Glutamatergic neuron (in vitro differentiated cells): ENCODE measurements around the gene SPTBN1. TPM values are rescaled to one million over a fixed set of nuclear protein-coding genes. Genes with fewer than 3 reads are reported as not detected.

ENCODE experiments used
- DNase-seq: peaks from one replicate; pipeline ENCODE4 v3.0.0; 2022
- H3K27ac Mint-ChIP-seq: one replicate; pipeline ENCODE4 v1.8.0; 2020; ENCODE audit warnings: mild to moderate bottlenecking, mixed read lengths, inconsistent platforms; ENCODE audit not compliant: unreplicated experiment
- H3K27me3 Mint-ChIP-seq: one replicate; pipeline ENCODE4 v1.8.0; 2020; ENCODE audit warnings: mild to moderate bottlenecking, moderate library complexity, mixed read lengths, inconsistent platforms; ENCODE audit not compliant: unreplicated experiment
- H3K36me3 Mint-ChIP-seq: one replicate; pipeline ENCODE4 v1.8.0; 2020; ENCODE audit warnings: mild to moderate bottlenecking, mixed read lengths, inconsistent platforms; ENCODE audit not compliant: unreplicated experiment
- H3K4me1 Mint-ChIP-seq: one replicate; pipeline ENCODE4 v1.8.0; 2020; ENCODE audit warnings: mild to moderate bottlenecking, low read depth, mixed read lengths, inconsistent platforms; ENCODE audit not compliant: unreplicated experiment
- H3K4me3 Mint-ChIP-seq: one replicate; pipeline ENCODE4 v1.8.0; 2020; ENCODE audit warnings: mild to moderate bottlenecking, mixed read lengths, inconsistent platforms; ENCODE audit not compliant: unreplicated experiment
- H3K9me3 Mint-ChIP-seq: one replicate; pipeline ENCODE4 v1.8.0; 2020; ENCODE audit warnings: mild to moderate bottlenecking, moderate library complexity, mixed read lengths, inconsistent platforms; ENCODE audit not compliant: unreplicated experiment
- CTCF ChIP-seq: fragments of 200-600 bp; sonication (generic); IDR thresholded peaks from one replicate; pipeline ENCODE4 v1.5.0; 2021; ENCODE audit not compliant: partially characterized antibody, unreplicated experiment
- total RNA-seq: library from RNA; stranded (reverse); fragmentation: NEBNext Ultra II Directional; extraction: Animal tissue kit (Norgen Biotek cat#: 25700); gene quantifications from one replicate; pipeline ENCODE4 v1.2.1, GENCODE V29; 2021; ENCODE audit not compliant: unreplicated experiment

The SPTBN1 gene
- total RNA-seq, 1 donor from 2014 or later: 385 TPM

GRCh38 chr2:54564439-54564838, 108.3 kb downstream of the SPTBN1 start:
- no peak for TF ChIP-seq CTCF
- Mint-ChIP-seq H3K27ac (peak overlapping the region; percentile 6), H3K4me3 (no peak overlapping the region), H3K9me3 (peaks cover 2% of the 10 kb centered on the region), H3K36me3 (no peaks in the 10 kb centered on the region), H3K4me1 (peaks cover 29% of the 10 kb centered on the region), H3K27me3 (peaks cover 2% of the 10 kb centered on the region)
- no peak for DNase-seq

DNA sequence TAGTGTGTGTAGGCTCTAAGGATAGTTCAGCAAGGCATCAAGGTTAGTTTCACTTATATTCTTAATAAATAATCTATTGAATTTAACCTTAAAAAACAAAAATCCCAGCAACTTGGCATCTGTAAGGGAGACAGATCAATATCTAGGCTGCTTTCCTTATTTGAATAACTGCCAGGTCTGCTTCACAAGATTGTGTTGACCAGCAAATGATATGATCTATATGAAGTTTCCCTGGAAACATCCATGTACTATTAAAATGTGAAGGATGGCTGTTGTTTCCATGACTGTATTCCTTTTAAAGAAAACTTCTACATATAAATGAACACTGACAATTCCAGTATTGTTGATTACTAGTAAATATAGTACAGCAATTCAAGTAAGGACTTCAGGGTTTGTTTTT, 109.4 kb downstream of the SPTBN1 start:
- no peak for TF ChIP-seq CTCF
- DNase-seq: no peak
- peaks cover 29% of the 10 kb centered on the region for H3K4me1 Mint-ChIP-seq
- H3K9me3 Mint-ChIP-seq: peaks cover 2% of the 10 kb centered on the region
- no peak overlapping the region for H3K27ac Mint-ChIP-seq
- no peaks in the 10 kb centered on the region for H3K36me3 Mint-ChIP-seq
- H3K27me3 Mint-ChIP-seq: peaks cover 2% of the 10 kb centered on the region
- no peak overlapping the region for H3K4me3 Mint-ChIP-seq

GRCh38 chr2:54566896-54567295, 110.8 kb downstream of the SPTBN1 start:
- DNase-seq: no peak
- Mint-ChIP-seq H3K27ac (no peak overlapping the region), H3K9me3 (peaks cover 4% of the 10 kb centered on the region), H3K4me3 (peak overlapping the region; percentile 35), H3K4me1 (peaks cover 26% of the 10 kb centered on the region), H3K36me3 (no peaks in the 10 kb centered on the region), H3K27me3 (peaks cover 6% of the 10 kb centered on the region)
- TF ChIP-seq CTCF: no peak

- no peak overlapping the region for H3K27ac Mint-ChIP-seq
- peaks cover 4% of the 10 kb centered on the region for H3K9me3 Mint-ChIP-seq
- H3K4me1 Mint-ChIP-seq: peaks cover 29% of the 10 kb centered on the region
- H3K36me3 Mint-ChIP-seq: no peaks in the 10 kb centered on the region
- peaks cover 4% of the 10 kb centered on the region for H3K27me3 Mint-ChIP-seq
- no peak for DNase-seq
- H3K4me3 Mint-ChIP-seq: no peak overlapping the region
- TF ChIP-seq CTCF: no peak
These were observed 112.8 kb downstream of the SPTBN1 start for GRCh38 chr2:54568876-54569321.

- no peak overlapping the region for H3K27ac Mint-ChIP-seq
- peaks cover 31% of the 10 kb centered on the region for H3K4me1 Mint-ChIP-seq
- peaks cover 3% of the 10 kb centered on the region for H3K27me3 Mint-ChIP-seq
- DNase-seq: no peak
- TF ChIP-seq CTCF: no peak
- H3K4me3 Mint-ChIP-seq: no peak overlapping the region
- H3K36me3 Mint-ChIP-seq: no peaks in the 10 kb centered on the region
- H3K9me3 Mint-ChIP-seq: peaks cover 2% of the 10 kb centered on the region
These were observed 113.7 kb downstream of the SPTBN1 start for GRCh38 chr2:54569745-54570301.
